ENCODE measurements around the gene ZNF814.

DNA sequence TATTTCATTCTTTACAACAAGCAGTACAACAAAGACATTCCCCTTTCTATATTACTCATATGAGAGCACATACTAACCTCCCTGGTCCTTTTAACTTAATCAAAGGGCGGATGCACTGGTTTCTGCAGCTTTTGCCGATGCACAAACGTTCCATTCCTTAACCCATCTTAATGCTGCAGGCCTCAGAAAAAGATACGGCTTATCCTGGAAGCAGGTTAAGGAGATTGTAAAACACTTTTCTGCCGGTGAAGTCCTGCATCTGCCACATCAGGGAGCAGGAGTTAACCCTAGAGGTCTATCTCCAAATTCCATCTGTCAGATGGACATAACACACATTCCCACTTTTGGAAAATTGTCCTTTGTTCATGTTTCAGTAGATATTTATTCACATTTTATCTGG lies 11.5 kb upstream of the ZNF814 start:
- TF ChIP-seq POLR2AphosphoS5 (IDR thresholded peaks at IDR 0.05; ENCODE audit: borderline replicate concordance, low read depth, low read length) (no peak), EZH2 (IDR thresholded peaks at IDR 0.05) (no peak), FOXP2 (optimal IDR thresholded peaks at IDR 0.05; ENCODE audit: control extremely low read depth, extremely low read length, insufficient read depth) (no peak)
